Measurements from ENCODE around the gene POLR1D.

POLR1D gene

DNA sequence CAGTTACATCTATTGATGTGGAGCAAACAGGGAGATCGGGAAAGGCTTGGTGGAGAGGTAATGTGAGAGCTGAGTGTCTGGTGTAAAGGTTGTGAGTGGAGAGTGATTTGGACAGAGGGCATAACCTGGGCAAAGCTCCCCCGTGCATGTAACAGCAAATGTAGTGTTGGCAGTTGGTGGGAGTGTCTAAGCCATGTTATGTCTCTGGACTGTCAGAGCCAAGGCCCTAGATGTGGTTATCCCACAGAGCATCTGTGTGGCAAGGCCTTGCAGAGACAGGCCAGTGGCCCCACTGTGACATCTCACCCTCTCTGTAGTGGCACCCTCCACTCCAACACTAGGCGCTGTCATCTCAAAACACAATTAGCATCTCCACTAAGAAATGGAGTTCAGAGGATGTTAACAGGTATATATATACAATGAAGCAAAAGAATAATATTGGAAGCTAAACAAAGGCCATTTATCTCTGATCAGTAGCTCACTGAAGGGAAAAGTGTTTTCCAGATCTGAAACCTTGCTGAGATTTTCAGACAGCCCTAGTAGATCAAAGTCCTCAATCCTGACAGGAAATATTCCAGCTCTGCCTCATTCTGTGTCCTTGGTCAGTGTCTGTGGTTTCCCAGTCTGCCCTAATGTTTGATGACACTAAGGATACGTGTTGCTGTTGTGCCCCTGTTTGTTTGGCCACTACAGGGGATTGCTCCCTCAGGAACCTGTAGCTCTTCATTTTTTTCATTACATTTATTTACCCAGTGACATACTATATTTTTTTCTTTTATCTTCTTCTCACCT lies 20.2 kb downstream of the POLR1D start:
- no peak for DNase-seq

DNA sequence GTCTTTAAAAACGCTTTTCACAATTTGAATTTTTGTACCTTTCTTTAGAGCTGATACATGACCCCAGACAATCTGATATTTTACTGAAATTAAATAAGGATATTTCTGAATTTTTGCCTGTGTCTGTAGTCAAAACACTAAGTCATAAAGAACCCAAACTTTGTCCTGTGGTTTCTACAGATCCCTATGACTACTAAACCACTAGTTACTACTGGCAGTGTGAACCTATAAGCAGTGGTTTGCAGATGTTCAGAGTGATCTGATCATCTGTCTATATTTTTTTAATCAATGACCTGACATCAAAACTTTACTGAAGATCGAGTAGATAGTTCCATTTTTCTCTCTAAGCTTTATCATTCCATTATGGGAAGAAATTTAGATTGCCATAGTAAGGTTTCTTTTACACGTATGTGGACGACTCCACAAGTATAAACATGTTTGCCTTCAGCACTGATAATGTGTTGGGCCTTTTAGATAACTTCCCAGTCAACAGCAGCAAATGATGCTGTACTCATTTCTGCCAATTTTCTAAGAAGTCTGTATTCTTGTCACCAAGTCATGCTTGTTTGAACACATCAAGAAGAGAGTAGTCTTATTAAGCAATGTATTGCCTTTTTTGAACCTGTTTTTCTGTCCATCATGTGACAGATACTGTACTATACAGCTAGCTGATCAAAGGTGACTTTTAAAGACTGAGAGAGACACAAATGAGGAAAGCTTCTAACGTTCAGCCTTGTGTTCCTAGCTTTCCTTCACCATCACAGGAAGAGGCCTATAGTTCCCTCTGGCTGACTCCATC lies 21.8 kb downstream of the POLR1D start:
- DNase-seq = no peak

DNA sequence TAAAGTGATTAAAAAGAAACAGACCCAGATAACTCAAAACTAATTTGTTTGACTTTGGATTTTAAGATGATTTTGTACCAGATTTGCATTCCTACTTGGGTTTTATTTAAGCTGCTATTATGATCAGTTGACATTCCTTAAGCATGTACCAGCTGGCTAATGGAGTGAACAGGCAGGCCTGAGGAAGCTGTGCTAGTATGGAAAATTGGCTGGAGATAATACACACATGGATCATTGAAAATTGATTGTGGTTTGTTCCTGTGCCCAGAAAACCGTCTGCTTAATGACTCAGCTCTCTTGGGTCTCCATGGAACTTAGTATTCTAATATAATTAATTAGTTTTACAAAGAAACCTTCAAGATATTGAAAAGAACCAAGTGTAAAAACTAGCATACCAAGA lies 22.6 kb downstream of the POLR1D start:
- DNase-seq = no peak

GRCh38 chr13:27650312-27650711 lies 28.6 kb downstream of the POLR1D start:
- no peak for DNase-seq

DNA sequence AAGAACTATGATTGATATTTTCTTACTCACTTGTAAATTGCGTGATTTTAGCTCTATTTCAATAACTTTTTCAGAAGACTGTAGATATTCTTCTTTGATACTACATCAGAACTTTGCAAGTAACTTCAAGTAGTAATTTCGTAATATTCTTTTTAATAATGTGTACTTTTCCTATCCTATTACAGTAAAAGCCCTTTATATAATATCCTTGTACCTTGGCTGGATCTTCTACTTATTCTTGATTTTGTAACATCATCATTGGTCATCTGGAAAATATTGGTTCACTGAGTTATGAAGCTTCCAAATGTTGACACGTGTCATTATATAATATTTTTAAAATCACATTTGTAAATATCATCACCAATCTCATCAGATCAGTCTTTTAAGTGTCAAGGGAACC lies 32.4 kb downstream of the POLR1D start:
- DNase-seq = no peak

DNA sequence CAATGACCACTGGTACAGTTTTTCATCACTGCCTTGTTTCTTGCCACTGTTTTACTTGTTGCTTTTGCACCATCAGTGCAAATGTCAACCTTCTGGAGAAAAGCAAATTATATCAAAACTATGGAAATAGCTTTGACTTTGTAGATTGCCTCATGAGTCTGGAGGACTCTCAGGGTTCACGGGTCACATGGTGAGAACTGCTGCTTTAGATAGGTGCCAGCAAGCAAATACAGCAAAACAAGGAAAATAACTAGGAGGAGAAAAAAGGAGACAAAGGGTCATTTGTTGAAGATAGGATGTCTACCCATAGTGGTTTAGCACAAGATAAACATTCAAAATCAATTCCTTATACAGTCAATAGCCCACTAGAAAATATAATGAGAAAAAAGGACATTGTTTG lies 33.1 kb downstream of the POLR1D start:
- no peak for DNase-seq

- no peak for DNase-seq
Observed at GRCh38 chr13:27657724-27658123, 36.0 kb downstream of the POLR1D start.

GRCh38 chr13:27658546-27658945 lies 36.9 kb downstream of the POLR1D start:
- DNase-seq = no peak

- no peak for DNase-seq
Observed at GRCh38 chr13:27659145-27659865, 37.6 kb downstream of the POLR1D start.

DNA sequence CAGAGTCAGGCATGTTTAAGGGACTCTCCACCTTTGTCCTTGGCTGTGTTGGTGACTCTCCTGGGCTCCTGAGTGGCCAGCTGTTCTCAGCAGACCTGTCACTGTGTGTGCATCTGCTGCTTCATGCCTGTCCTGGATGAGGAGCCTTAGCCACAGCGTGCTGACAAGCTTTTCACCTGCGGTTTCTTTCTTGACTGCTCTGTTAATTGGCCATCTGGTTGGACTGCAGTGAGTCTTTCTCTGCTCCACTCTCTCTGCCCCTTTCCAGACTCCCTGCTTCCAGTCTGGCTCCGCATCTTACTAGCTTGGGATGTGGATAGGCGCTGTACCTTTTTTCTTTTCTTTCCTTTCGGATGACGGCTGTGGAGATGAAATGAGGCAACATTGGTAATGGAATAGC lies 38.8 kb downstream of the POLR1D start:
- DNase-seq = no peak

DNA sequence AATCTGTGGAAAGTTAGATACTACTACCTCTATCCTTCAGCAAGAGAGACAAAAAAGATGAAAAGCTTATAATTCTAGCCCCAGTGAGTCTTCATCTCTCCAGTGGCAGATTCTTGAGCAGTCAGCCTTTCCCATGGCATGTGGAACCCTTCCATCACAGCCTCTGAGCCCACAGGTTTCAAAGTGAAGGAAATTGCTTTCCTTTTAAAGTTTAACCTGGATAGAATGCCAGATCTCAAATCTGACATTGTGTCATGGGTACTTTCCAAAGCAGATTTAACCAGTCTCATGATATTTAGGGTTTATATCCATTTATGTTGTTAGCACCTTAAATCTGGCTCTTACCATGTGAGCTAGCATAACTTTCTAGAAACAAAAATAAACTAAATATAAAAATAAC lies 39.3 kb downstream of the POLR1D start:
- DNase-seq = no peak

DNA sequence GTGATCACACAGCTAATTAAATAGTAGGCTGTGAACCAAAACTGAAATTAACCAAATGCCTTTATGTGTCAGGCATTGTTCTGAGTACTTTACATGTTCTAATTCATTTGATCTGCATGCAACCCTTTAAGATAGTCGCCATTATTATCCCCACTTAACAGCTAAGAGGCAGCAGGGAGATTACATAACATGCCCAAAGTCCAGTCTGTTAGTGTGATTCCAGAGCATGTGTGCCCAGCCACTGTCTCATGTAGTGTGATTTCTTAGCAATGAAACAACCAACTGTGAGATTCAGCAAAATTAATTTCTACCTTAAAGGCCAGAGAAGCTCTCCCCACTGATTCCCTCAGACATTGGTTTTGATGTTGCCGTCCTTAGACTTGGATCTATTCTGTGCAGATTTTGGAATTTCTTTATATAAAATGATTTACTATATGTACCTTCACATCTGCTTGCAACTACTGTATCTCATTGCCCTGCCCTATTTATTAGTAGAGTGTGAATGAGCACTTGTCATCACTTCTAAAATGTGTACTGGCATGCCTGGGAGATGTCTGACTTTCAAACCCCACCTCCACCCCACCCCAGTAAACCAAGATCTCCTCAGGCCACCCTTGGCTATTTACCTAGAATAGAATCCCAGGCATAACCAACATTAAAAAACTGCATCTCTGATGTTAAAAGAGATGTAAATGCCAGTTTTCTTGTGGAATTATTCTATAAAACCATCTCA lies 41.2 kb downstream of the POLR1D start:
- DNase-seq = no peak

GRCh38 chr13:27663947-27664346 lies 42.3 kb downstream of the POLR1D start:
- no peak for DNase-seq

DNA sequence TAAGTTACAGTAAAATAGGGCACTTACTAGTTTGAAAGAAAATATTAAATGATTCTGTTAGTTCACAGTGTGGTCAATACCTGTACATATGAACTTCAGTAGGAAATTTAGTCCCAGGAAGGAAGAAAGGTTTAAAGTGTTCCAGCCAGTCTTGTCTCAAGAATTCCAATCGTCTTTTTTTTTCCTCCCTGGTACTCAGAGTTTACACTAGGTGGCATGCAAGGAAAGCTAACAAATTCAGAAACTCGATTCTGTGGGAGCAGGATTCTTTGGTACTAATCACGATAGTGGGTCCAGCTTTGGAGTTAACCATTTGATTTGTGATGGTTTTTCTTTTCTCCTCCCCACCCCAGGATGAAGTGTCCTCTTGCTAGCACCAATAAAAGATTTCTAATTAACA lies 43.6 kb downstream of the POLR1D start:
- no peak for DNase-seq

DNA sequence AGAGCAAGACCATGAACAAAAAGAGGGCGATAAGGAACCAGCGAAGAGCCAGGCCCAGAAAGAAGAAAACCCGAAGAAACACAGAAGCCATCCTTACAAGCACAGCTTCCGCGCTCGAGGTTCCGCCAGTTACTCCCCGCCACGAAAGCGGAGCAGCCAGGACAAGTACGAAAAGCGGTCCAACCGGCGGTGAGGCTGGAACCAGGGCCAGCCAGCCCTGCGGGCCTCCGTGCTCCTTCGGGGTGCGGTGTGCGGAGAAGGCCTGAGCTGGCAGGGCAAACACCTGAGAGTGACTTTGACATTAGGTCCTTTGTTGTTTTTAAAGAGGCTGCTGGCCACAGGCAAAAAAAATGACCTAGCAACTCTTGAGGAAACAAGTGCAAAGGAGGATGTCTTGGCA lies 44.1 kb downstream of the POLR1D start:
- no peak for DNase-seq

- DNase-seq = no peak
Observed at GRCh38 chr13:27666951-27667350, 45.3 kb downstream of the POLR1D start.

- no peak for DNase-seq
Observed at GRCh38 chr13:27667946-27668345, 46.3 kb downstream of the POLR1D start.

GRCh38 chr13:27670861-27671260 lies 49.2 kb downstream of the POLR1D start:
- DNase-seq = no peak

- no peak for DNase-seq
Observed at GRCh38 chr13:27672025-27672424, 50.3 kb downstream of the POLR1D start.
